Right lobe of liver (tissue), 6 donors: ENCODE results near the gene FAM181A. TPM values are rescaled to one million over a fixed set of nuclear protein-coding genes. Genes with fewer than 3 reads are reported as not detected.

ENCODE experiments used
- ATAC-seq, 4 donors: fragments of 200-7000 bp; cut with Tn5 transposase; one replicate each; pipeline ENCODE4 v1.9.1; 2020; ENCODE audit warnings: mild to moderate bottlenecking in 4 of 4, moderate library complexity in 4 of 4
- DNase-seq, 3 donors: peaks; one replicate each; pipeline ENCODE4 v3.0.0-alpha.2; 2020
- H3K27ac ChIP-seq, 3 donors: fragments of 200-600 bp; one replicate each; pipeline ENCODE4 v1.8.0; 2022
- H3K27me3 ChIP-seq, 2 donors: fragments of 200-600 bp; one replicate each; pipeline ENCODE4 v1.8.0; 2022
- H3K36me3 ChIP-seq, 4 donors: fragments of 200-600 bp; sonication (generic) in 1 of 4; one replicate each; pipeline versions ENCODE4 v1.5.1 to v1.8.0; 2017 to 2022; ENCODE audit warnings: control low read depth in 1 of 4
- H3K4me1 ChIP-seq, 4 donors: fragments of 200-600 bp; sonication (generic) in 1 of 4; one replicate each; pipeline versions ENCODE4 v1.5.1 to v1.8.0; 2017 to 2022; ENCODE audit warnings: control low read depth in 1 of 4
- H3K4me3 ChIP-seq, 3 donors: fragments of 200-600 bp; one replicate each; pipeline ENCODE4 v1.8.0; 2022
- H3K9me3 ChIP-seq, 4 donors: fragments of 200-600 bp; sonication (generic) in 1 of 4; one replicate each; pipeline versions ENCODE4 v1.5.1 to v1.8.0; 2017 to 2022; ENCODE audit warnings: control low read depth in 1 of 4
- POLR2A ChIP-seq: fragments of 450-650 bp; IDR thresholded peaks from one replicate; pipeline ENCODE4 v1.6.1; 2017; ENCODE audit warnings: antibody characterized with exemption, mild to moderate bottlenecking
- WGBS: methylation state at CpG from one replicate; pipeline ENCODE4 v1.1.6; 2018; ENCODE audit warnings: low coverage, low lambda C conversion rate; ENCODE audit not compliant: insufficient coverage; ENCODE audit errors: missing lambda C conversion rate; 5-methylcytosine and 5-hydroxymethylcytosine counted together
- intact Hi-C, 2 donors: fragments of 100-400 bp; cut with DNase I; formaldehyde crosslinking; loops; one replicate each; pipeline versions ENCODE4 v1.11.2 to v1.14.1; 2022
- total RNA-seq, 6 experiments: library from RNA; depleted of rRNA in 2 of 6; stranded (reverse); fragments of >200 nt in 2 of 6; fragmentation: NEBNext Ultra II Directional in 3 of 6; extraction: Animal tissue kit (Norgen Biotek cat#: 25700) in 3 of 6; gene quantifications; one replicate each; pipeline versions ENCODE4 v1.1.0 to v1.2.4, GENCODE V29; 2016 to 2023
- TF ChIP-seq, protein P1 (sequence below), 4 donors: fragments of 200-600 bp in 3 of 4; fragments of 450-650 bp in 1 of 4; IDR thresholded peaks; one replicate each; pipeline versions ENCODE4 v1.5.1 to v1.8.0; 2016 to 2022; ENCODE audit warnings: antibody characterized with exemption in 4 of 4, mild to moderate bottlenecking in 2 of 4
- donor health status: DM: no; HTN: yes; CAD: no.
- donor health status: DM: no; HTN: no; CAD: no.
- donor health status: DM: no; HTN: no; CAD: no.
- donor health status: DM: no; HTN: yes; CAD: no.
- donor health status: DM: no; HTN: yes; CAD: no.

The FAM181A gene
- total RNA-seq, 6 experiments from 2014 or later = not detected

DNA sequence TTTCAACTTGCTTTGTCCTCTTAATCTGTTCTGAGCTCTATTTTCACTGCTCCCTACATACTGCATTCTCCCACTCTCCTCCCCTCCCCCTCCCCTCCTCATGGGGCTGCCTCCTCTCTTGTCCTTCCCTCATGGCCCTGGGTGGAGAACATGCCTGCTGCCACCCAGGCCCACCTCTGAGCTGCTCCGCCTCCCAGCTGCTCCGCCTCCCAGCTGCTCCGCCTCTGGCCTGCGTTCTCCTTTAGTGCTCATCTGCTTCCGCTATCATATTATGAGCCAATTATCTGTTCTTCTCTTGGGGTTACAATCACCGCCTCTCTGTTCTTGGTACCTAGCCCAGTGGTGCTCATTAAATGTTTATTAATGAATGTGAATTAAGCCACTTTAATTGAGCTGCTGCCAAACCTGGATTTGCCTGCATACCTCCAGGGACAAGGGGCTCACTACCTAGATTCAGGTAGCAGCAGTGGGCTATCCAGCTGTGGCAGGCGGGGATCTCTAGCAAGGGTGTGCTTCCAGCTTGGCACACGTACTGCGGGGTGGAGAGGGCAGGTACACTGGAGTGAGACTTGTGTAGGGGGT is 32.0 kb upstream of the FAM181A start:
- TF ChIP-seq, protein P1, sequence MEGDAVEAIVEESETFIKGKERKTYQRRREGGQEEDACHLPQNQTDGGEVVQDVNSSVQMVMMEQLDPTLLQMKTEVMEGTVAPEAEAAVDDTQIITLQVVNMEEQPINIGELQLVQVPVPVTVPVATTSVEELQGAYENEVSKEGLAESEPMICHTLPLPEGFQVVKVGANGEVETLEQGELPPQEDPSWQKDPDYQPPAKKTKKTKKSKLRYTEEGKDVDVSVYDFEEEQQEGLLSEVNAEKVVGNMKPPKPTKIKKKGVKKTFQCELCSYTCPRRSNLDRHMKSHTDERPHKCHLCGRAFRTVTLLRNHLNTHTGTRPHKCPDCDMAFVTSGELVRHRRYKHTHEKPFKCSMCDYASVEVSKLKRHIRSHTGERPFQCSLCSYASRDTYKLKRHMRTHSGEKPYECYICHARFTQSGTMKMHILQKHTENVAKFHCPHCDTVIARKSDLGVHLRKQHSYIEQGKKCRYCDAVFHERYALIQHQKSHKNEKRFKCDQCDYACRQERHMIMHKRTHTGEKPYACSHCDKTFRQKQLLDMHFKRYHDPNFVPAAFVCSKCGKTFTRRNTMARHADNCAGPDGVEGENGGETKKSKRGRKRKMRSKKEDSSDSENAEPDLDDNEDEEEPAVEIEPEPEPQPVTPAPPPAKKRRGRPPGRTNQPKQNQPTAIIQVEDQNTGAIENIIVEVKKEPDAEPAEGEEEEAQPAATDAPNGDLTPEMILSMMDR (IDR thresholded peaks at IDR 0.05) = no peak
- no peak for TF ChIP-seq POLR2A
- 69% methylated on average over 8 of the region's 9 CpGs for WGBS
- intact Hi-C loops = loop anchor here (5.0 to 10.0 kb wide), 2 partner anchors 238 to 240 kb away; no protein-coding TSS in a partner anchor
- no peak overlapping the region for H3K27ac ChIP-seq
- no peak for DNase-seq
- no peaks in the 10 kb centered on the region for H3K4me1 ChIP-seq
- H3K4me3 ChIP-seq = no peak overlapping the region
- H3K36me3 ChIP-seq = no peaks in the 10 kb centered on the region
- no peak for ATAC-seq
- H3K27me3 ChIP-seq = no peaks in the 10 kb centered on the region
- H3K9me3 ChIP-seq = no peaks in the 10 kb centered on the region

GRCh38 chr14:93897476-93897845 is 29.7 kb upstream of the FAM181A start:
- H3K27me3 ChIP-seq = no peaks in the 10 kb centered on the region
- DNase-seq (no peak), ATAC-seq (no peak)
- TF ChIP-seq POLR2A = no peak
- TF ChIP-seq, protein P1 (IDR thresholded peaks at IDR 0.05) = no peak
- H3K27ac ChIP-seq = no peak overlapping the region
- no peaks in the 10 kb centered on the region for H3K36me3 ChIP-seq
- intact Hi-C loops = loop anchor here (5.0 to 10.0 kb wide), 2 partner anchors 240 to 243 kb away; no protein-coding TSS in a partner anchor
- 48% methylated on average over 5 of the region's 5 CpGs for WGBS
- no peaks in the 10 kb centered on the region for H3K9me3 ChIP-seq
- no peak overlapping the region for H3K4me3 ChIP-seq
- H3K4me1 ChIP-seq = no peaks in the 10 kb centered on the region

- H3K27ac ChIP-seq = no peak overlapping the region
- no peak for TF ChIP-seq POLR2A
- TF ChIP-seq, protein P1 (IDR thresholded peaks at IDR 0.05) = no peak
- no peaks in the 10 kb centered on the region for H3K4me1 ChIP-seq
- intact Hi-C loops = loop anchor here (5.0 to 10.0 kb wide), 2 partner anchors 241 to 243 kb away; no protein-coding TSS in a partner anchor
- WGBS = 100% methylated on average over 2 of the region's 15 CpGs
- ATAC-seq (peak in 1 of 4 donors; percentile 7), DNase-seq (no peak)
- no peaks in the 10 kb centered on the region for H3K27me3 ChIP-seq
- H3K36me3 ChIP-seq = no peaks in the 10 kb centered on the region
- no peak overlapping the region for H3K4me3 ChIP-seq
- no peaks in the 10 kb centered on the region for H3K9me3 ChIP-seq
Observed at GRCh38 chr14:93898081-93898611, 29.0 kb upstream of the FAM181A start.

DNA sequence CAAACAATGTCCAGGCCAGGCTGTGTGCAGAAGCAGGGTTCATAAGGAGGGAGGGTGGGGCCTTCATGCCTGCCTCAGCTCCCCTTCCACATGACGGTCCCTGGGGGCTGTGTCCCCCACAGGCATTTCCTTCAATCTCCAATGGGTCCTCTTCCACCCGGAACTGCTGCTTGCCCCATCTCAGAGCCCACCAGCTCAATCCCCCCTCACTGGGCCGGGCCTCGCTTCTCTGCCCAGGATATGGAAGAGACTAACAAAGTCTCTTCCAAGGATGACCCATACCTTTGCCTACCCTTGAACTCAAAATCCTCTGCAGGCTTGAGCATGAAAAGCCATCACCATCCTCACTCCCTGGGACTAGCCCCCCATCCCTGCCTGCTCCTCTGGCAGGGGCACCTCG is 28.4 kb upstream of the FAM181A start:
- TF ChIP-seq POLR2A = no peak
- TF ChIP-seq, protein P1 (IDR thresholded peaks at IDR 0.05) = no peak
- H3K27ac ChIP-seq = no peak overlapping the region
- intact Hi-C loops = loop anchor here (5.0 to 10.0 kb wide), 2 partner anchors 241 to 244 kb away; no protein-coding TSS in a partner anchor
- no peak for ATAC-seq
- H3K9me3 ChIP-seq = no peaks in the 10 kb centered on the region
- no peaks in the 10 kb centered on the region for H3K36me3 ChIP-seq
- WGBS = 80% methylated on average over 3 of the region's 5 CpGs
- H3K27me3 ChIP-seq = no peaks in the 10 kb centered on the region
- no peaks in the 10 kb centered on the region for H3K4me1 ChIP-seq
- H3K4me3 ChIP-seq = no peak overlapping the region
- DNase-seq = no peak
